AG10803 (cell line): ENCODE results near the gene SUPT16H.

Source experiments
- DNase-seq: peaks from one replicate; pipeline ENCODE4 v3.0.0; 2010; ENCODE audit warnings: low read depth
- H3K4me3 ChIP-seq: 2 replicates; pipeline ENCODE4 v1.5.1; 2011; ENCODE audit warnings: mild to moderate bottlenecking, low read length, control low read depth
- TF ChIP-seq, protein P1 (sequence below): conservative IDR thresholded peaks from 2 replicates; pipeline ENCODE4 v1.5.1; 2011; ENCODE audit warnings: mild to moderate bottlenecking, low read length, control low read depth, inconsistent platforms

The SUPT16H gene

DNA sequence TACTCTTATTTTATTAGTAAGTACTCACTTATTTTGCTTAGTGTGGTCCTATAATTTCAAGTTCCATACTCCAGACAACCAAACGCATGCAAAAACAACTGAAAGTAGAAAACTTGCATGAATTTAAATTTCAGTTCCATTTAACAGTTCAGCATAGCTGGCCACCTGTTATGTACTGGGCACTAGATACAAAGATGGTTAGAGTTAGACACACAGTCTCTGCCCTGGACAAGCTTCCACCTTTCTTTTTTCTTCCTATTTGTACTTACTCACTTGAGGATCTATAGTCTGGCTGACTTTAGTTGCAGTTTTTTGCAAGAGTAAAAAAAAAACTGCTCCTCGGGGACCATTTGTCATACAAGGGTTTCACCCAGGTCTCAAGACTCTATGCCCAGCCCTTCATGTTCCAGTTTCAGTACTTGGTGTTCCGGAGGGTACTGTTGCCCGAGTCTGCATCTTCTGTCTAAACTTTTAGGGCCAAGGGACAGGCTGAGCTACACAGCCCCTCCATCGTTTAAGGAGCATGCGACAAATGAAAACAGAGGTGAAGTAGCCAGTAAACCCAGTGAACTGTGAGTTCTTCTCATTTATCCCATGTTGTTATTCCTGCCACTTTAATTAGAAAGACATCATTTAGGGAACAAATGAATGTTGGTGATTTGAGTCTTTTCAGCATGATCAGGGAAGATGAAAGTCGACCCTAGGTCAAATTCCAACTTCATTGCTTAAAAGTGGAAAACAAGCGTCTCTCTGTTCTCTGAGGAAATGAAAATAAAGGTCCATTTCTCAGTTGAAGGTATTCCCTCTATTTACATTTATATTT is 81.6 kb downstream of the SUPT16H start:
- TF ChIP-seq, protein P1, sequence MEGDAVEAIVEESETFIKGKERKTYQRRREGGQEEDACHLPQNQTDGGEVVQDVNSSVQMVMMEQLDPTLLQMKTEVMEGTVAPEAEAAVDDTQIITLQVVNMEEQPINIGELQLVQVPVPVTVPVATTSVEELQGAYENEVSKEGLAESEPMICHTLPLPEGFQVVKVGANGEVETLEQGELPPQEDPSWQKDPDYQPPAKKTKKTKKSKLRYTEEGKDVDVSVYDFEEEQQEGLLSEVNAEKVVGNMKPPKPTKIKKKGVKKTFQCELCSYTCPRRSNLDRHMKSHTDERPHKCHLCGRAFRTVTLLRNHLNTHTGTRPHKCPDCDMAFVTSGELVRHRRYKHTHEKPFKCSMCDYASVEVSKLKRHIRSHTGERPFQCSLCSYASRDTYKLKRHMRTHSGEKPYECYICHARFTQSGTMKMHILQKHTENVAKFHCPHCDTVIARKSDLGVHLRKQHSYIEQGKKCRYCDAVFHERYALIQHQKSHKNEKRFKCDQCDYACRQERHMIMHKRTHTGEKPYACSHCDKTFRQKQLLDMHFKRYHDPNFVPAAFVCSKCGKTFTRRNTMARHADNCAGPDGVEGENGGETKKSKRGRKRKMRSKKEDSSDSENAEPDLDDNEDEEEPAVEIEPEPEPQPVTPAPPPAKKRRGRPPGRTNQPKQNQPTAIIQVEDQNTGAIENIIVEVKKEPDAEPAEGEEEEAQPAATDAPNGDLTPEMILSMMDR = no peak
- no peak for DNase-seq
- H3K4me3 ChIP-seq = no peak overlapping the region
